Fibroblast of pulmonary artery (primary cell): ENCODE results near the gene PACSIN1.
A peak's percentile ranks its signal among the peaks of the same experiment; 100 is the strongest.

ENCODE experiments used
- DNase-seq: peaks from one replicate; pipeline ENCODE4 v3.0.0-alpha.2; 2010; ENCODE audit warnings: low read depth
- H3K4me3 ChIP-seq: replicated peaks from 2 replicates; pipeline ENCODE4 v1.5.1; 2011; ENCODE audit warnings: low read depth, mild to moderate bottlenecking, control low read depth, low read length, moderate library complexity
- TF ChIP-seq, protein P1 (sequence below): IDR thresholded peaks from 2 replicates; pipeline ENCODE4 v1.5.1; 2011; ENCODE audit warnings: mild to moderate bottlenecking, control low read depth, low read length, inconsistent platforms; ENCODE audit errors: missing control alignments

PACSIN1 gene

DNA sequence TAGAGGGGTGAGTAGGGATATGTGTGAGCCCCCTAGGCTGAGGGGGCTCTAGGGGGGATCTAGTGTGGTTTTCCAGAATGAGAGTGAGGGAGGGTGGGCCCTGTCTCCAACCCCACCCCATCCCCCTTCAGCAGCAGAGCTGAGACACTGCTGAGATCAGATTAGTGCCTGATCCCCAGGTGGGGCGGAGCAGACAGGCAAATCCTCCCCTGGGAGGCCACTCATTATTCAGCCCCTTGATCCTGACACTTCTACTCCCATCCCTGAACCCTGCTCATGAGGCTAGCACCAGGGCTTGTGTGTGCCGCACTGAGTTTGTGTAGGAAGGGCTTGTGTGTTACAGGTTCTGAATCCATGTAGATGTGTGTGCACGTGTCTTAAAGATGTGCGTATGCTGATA lies 47.8 kb downstream of the PACSIN1 start:
- TF ChIP-seq, protein P1, sequence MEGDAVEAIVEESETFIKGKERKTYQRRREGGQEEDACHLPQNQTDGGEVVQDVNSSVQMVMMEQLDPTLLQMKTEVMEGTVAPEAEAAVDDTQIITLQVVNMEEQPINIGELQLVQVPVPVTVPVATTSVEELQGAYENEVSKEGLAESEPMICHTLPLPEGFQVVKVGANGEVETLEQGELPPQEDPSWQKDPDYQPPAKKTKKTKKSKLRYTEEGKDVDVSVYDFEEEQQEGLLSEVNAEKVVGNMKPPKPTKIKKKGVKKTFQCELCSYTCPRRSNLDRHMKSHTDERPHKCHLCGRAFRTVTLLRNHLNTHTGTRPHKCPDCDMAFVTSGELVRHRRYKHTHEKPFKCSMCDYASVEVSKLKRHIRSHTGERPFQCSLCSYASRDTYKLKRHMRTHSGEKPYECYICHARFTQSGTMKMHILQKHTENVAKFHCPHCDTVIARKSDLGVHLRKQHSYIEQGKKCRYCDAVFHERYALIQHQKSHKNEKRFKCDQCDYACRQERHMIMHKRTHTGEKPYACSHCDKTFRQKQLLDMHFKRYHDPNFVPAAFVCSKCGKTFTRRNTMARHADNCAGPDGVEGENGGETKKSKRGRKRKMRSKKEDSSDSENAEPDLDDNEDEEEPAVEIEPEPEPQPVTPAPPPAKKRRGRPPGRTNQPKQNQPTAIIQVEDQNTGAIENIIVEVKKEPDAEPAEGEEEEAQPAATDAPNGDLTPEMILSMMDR, result no peak
- DNase-seq, result no peak
- H3K4me3 ChIP-seq, result no peak overlapping the region

- H3K4me3 ChIP-seq, result no peak overlapping the region
- TF ChIP-seq, protein P1, result no peak
- DNase-seq, result no peak
Measured at GRCh38 chr6:34514112-34514511, 48.2 kb downstream of the PACSIN1 start.

- peak overlapping the region; percentile 10 for H3K4me3 ChIP-seq
- TF ChIP-seq, protein P1, result peak; percentile 56
- DNase-seq, result peak; percentile 88
Measured at GRCh38 chr6:34514593-34515472, 49.0 kb downstream of the PACSIN1 start.

DNA sequence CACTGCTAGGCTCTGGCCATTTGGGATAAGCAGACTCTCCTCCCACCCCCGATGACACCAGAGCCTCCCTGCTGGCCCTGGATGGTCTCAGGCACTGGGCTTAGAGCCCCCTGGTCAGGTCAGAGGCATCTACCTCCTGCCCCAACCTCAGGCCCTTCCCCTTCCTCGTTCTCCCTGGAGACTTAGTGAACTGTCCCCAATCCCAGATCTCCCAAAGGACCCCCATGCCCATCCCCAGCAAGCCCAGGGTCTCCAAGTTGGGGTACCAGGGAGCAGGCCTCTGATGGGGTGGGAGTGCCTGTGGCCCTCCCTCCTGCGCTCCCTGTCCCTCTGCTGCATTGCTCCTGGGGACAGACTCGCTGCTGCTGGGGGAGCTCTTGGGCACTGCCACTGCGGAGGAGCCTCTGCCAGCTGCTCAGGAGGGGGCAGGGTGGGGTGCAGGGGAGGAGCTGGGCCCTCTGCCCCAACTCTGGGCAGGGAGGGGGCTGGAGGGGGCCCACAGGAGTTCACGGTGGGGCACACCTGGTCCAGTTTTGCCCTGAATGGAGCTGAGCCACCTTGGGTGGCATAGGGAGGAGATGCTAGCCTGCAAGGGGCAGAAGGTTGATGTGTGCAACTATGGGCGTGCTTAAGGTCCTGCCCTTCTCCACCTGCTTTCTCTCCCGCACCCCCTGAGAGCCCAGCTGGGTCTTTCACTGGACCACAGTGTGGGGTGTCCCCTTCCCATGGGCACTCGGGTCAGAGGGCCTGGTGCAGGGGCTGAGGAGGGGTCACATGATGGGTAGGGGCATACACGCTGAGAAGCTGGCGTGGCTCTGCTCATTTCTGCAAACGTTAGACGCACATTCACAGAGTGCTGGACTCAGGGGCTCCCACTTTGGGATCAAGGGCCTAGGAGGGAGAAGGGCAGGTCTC lies 49.9 kb downstream of the PACSIN1 start:
- TF ChIP-seq, protein P1, result no peak
- DNase-seq, result no peak
- no peak overlapping the region for H3K4me3 ChIP-seq

- no peak overlapping the region for H3K4me3 ChIP-seq
- TF ChIP-seq, protein P1, result no peak
- DNase-seq, result no peak
Measured at GRCh38 chr6:34516391-34517324, 50.8 kb downstream of the PACSIN1 start.

GRCh38 chr6:34517461-34517881 lies 51.6 kb downstream of the PACSIN1 start:
- no peak overlapping the region for H3K4me3 ChIP-seq
- no peak for DNase-seq
- TF ChIP-seq, protein P1, result no peak
